GM21717 (cell line): ENCODE data around the gene CALML3.

Source experiments
- ATAC-seq: cut with Tn5 transposase; IDR thresholded peaks from one replicate; pipeline ENCODE4 v1.9.1; 2021; ENCODE audit warnings: mild to moderate bottlenecking, moderate library complexity; ENCODE audit not compliant: unreplicated experiment

The CALML3 gene

GRCh38 chr10:5490698-5491464 lies 33.9 kb upstream of the CALML3 start:
- ATAC-seq = no peak

GRCh38 chr10:5491477-5491876 lies 33.3 kb upstream of the CALML3 start:
- no peak for ATAC-seq

- ATAC-seq = no peak
Measured at GRCh38 chr10:5492322-5492855, 32.4 kb upstream of the CALML3 start.

GRCh38 chr10:5492929-5493576 lies 31.7 kb upstream of the CALML3 start:
- no peak for ATAC-seq

- no peak for ATAC-seq
Measured at GRCh38 chr10:5493691-5494090, 31.1 kb upstream of the CALML3 start.

- ATAC-seq = no peak
Measured at GRCh38 chr10:5494611-5495010, 30.1 kb upstream of the CALML3 start.

GRCh38 chr10:5496261-5497250 lies 28.2 kb upstream of the CALML3 start:
- no peak for ATAC-seq

GRCh38 chr10:5497289-5497688 lies 27.5 kb upstream of the CALML3 start:
- ATAC-seq = no peak

- ATAC-seq = no peak
Measured at GRCh38 chr10:5497948-5498730, 26.6 kb upstream of the CALML3 start.

- ATAC-seq = no peak
Measured at GRCh38 chr10:5498791-5499492, 25.8 kb upstream of the CALML3 start.

- no peak for ATAC-seq
Measured at GRCh38 chr10:5499493-5500140, 25.1 kb upstream of the CALML3 start, which contains the start of gene CALML5. CALML5 (minus strand) TSS chr10:5499570; CDS start chr10:5499438, 132 bp downstream.

GRCh38 chr10:5500162-5500670 lies 24.5 kb upstream of the CALML3 start:
- no peak for ATAC-seq

GRCh38 chr10:5500910-5501309 lies 23.9 kb upstream of the CALML3 start:
- ATAC-seq = no peak

GRCh38 chr10:5502061-5502521 lies 22.7 kb upstream of the CALML3 start:
- ATAC-seq = no peak

GRCh38 chr10:5502571-5503476 lies 21.9 kb upstream of the CALML3 start:
- ATAC-seq = no peak

GRCh38 chr10:5503477-5503835 lies 21.3 kb upstream of the CALML3 start:
- no peak for ATAC-seq

GRCh38 chr10:5504146-5505072 lies 20.4 kb upstream of the CALML3 start:
- no peak for ATAC-seq
